HG02852 (cell line): ENCODE measurements around the gene MRPL21.
"Not testable (repeated sequence)": the region's sequence is repeated elsewhere in the genome, so short reads cannot be mapped to it uniquely, and the experiment has no call there.

Experiments
- ATAC-seq: cut with Tn5 transposase; IDR thresholded peaks from one replicate; pipeline ENCODE4 v1.9.1; 2021; ENCODE audit warnings: mild to moderate bottlenecking, moderate library complexity; ENCODE audit not compliant: unreplicated experiment

MRPL21 gene

DNA sequence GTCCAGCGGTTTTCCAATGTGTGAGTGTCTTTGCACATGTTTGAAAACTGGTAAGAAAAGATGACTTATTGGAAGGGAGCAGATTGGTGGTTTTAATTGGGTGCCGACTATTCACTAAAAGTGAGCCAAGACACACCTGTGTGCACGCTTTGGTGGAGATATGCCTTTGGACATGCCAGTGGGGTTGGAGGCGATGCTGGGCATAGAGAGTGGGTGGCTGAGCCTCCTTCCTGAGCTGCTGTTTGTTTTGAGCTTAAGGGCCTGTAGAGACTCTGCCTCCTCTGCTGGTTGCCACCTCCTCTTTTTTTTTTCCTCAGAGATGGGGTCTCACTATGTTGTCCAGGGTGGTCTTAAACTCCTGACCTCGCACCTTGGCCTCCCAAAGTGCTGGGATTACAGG is 9.6 kb upstream of the MRPL21 start:
- no peak for ATAC-seq

DNA sequence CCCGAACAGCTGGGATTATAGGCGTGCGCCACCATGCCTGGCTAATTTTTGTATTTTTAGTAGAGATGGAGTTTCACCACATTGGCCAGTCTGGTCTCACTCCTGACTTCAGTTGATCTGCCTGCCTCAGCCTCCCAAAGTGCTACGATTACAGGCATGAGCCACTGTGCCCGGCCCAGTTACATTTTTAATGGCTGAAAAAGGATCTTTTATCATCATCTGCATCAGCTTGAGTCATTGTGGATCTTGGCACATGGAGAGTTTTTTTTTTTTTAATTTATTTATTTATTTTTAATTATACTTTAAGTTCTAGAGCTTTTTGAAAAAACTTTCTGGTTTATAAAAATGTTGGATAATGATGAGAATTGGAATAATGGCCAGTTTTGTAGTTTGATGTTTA is 8.6 kb upstream of the MRPL21 start:
- no peak for ATAC-seq

DNA sequence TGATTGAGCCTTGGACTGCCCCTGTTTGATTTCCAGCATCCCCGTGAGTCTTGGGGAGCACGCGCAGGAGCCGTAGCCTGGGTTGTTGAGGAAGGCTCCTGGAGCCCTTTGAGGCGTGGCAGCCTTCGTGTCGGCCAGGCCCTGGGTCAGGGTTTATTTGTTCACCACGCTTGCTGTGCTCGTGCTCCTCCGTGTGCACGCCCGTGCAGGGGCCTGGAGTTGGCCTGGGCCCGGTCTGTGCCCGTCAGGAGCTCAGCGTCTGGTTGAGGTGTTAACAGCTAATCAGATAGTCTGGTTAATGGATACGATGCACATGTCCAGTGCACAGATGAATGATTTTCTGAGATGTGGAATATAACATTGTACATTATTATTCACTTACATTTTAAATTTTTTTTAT is 8.1 kb upstream of the MRPL21 start:
- no peak for ATAC-seq

DNA sequence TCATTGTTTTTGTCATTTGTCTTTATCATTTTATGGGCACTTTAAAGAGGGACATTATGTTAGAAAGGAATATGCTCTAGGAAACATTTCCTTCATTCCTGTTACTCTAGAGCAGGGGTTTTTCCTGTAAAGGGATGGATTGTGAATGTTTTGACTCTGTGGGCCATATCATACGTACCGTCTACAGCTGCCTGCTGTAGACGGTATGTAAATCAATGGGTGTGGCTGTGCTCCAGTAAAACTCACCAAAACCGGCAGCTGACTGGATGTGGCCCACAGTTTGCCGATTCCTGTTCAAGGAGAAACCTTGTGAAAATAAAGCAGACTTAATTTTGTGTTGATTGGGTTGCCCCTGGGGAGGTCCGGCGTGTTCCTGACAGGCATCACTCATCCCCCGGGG is 7.3 kb upstream of the MRPL21 start:
- ATAC-seq = no peak

DNA sequence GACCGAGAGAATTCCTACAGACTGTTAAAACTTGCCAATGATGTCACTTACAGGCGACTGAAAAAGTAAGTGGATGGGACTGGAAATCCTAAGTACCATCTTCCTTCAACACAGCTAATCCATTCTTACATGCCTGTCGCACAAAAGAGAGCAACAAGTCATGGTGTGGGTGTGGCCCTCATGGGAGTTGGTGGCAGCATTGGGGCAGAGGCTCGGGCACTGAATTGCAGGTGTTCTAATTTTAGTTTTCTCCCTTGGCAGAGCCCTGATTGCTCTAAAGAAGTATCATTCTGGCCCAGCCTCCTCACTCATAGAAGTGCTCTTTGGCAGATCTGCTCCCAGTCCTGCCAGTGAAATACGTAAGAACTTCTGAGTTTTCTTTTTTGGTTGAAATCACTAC is 4.6 kb upstream of the MRPL21 start:
- no peak for ATAC-seq

DNA sequence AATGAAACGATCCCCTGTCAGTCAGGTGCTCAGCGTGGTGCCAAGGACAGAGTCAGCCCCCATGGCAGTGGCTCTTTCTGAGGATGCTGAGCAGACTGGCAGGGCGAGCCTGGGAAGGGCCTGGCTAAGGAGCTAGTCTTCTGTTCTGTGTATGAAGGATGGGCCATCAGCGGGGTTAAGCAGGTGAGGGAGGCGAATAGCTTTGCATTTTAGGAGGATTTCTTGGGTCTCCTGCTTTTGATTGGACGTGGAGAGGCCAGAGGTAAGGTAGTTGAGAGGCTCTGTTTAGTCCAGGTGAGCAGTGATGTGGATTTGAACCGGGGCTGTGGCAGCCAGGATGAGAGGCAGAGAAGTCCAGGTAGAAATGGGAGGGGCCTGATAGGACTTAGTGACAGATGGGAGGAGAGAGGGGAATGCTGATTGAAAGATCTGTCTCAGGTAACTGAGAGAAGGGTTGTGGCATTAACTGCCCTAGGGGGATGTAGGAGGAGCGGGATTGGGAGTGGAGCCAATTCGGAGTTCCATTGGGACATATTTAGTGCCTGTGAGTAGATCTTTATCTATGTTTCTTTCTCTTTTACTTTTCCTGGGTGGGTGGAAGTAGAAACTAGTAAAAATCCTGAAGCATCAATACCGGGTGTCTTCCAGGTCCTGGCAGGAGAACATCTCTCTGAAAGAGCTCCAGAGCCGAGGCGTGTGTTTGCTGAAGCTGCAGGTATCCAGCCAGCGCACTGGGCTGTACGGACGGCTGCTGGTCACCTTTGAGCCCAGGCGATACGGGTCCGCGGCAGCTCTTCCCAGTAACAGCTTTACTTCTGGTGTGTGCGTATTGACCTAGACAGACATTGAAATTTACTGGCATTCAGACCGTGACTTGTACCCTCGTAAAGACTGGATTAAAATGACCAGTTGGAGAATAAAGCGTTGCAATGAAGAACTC is 2.1 kb upstream of the MRPL21 start:
- ATAC-seq = no peak

DNA sequence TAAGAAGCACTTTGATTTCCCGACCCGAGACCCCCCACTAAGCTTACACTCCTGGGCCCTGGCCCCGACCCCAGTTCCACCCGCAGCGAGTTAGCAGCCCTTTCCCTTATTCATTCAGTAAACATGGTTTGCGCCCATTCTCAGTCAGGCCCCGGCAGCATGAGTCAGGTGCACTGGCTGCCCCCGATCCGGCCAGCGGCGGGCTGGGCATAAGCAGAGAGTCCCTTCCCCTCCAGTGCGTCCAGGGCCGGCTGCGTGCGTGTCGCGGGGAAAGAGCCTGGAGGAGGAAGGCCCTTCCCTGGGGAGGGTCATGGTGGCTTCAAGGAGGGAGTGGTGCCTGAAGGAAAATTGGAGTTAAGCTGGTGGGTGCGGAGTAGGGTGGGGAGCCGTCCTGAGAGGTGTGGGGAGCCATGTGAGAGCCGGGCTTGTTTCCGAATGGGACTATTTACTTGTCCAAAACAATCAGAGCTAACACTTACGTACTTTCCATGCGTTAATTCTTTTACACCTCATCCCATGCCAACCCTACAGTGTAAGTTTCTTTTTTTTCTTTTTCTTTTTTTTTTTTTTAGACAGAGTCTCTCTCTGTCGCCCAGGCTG is 716 bp upstream of the MRPL21 start:
- peak; percentile 29 for ATAC-seq

DNA sequence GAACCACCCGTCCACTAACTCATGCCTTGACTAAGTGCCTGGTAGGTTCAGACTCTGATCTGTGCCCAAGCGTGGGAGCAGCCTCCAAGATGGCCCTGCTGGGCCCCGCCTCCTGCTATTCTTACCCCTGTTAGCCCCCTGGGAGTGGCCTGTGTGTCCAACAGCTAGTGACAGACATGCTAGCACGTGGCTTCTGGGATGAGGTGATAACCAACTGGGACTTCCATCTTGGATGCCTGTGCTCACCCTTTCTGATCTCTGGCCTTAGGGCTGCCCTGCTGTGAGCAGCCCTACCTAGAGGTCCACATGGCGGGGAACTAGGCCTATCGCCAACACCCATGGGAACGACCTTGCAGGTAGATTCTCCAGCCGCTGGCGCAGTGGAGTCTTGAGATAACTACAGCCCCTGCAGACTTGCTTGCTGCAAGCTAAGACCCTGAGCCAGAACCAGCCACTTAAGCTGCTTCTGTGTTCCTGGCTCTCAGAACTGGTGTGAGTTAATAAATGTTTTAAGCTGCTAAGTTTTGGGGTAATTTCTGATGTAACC is 2.7 kb downstream of the MRPL21 start:
- no peak for ATAC-seq

DNA sequence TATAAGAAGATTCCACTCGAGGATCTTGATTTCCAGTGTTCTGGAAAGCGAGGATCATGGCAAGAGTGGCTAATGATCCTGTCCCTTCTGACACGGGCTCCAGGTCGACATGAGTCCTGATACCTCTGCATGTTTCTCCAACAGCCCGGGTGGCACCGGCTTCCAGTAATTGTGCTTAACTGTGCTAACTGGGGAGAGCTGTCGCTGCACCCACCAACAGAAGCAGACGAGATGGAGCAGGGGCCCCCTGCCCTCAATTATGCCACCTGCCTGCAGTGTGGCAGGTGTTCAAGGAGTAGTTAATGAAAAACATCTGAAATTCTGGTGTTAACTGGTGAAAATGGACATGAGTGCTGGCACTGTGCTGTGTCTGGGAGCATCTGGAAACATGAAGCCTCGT is 6.2 kb downstream of the MRPL21 start:
- no peak for ATAC-seq

DNA sequence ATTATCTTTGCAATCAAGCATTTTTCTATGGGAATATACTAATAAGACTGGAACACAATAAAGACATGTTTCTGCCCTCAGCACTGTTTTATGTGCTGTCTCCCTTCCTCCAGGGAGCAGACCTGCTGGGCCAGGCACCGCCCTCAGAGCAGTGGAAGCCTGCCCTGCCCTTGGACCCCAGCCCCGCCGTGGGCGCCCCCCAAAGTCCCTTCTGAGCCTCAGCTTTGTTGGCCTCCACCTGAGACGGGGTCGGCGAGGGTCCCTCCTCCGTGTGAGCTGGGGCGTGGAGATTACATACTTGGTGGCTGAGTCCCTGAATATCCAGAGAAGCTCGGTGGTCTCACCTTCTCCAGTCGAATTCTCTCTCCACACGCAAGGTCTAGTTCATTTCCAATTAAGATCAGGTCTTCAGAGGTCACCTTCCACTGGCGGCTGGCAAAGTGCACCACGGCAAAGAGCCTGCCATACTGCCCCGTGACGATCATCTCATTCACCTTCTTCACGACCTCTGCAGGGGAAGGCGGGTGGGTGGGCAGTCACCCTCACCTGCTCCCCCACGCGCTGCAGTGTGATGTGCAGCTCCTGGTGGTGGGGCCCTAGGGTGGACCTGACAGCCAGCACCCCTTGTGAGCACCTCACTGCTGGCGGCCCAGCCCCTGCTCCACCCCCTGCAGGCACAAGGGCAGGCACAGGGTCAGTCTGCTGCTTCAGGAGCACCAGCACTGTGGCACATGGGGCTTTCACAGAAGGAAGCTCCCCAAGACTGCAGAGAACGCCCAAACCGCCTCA is 7.3 kb downstream of the MRPL21 start:
- no peak for ATAC-seq

DNA sequence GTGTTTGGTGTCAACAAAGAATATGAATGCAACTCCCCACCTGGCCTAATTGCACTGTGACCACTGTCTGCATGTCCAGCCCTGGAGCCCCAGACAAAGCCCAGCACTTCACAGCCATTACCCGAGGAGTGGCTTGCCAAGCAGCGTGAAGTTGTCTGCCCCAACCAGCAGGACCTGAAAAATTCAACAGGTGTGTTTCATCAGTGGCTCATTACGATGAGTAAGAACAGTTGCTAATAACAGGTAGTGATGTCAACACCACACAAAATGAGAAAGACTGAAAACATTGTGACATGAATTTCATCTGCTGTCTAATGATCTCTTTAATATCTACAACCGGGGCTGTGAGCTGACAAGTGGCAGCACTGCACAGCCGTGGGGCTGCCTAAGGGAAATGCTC is 10.3 kb downstream of the MRPL21 start:
- no peak for ATAC-seq

DNA sequence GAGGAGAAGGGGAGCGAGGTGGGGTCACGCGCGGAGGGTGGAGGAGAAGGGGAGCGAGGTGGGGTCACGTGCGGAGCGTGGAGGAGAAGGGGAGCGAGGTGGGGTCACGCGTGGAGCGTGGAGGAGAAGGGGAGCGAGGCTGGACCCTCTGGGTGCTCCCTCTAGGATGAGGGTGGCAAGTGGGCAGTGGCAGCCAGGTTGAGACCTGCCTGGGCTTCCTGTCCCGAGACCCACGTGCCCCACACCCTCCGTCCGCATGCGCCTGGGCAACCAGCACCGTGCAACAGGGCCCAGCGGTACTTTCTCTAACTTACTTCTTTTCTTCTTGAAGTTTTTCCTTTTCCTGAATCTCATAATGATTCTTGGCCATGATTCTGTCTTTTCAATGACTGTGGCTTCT is 11.1 kb downstream of the MRPL21 start:
- ATAC-seq = no peak

DNA sequence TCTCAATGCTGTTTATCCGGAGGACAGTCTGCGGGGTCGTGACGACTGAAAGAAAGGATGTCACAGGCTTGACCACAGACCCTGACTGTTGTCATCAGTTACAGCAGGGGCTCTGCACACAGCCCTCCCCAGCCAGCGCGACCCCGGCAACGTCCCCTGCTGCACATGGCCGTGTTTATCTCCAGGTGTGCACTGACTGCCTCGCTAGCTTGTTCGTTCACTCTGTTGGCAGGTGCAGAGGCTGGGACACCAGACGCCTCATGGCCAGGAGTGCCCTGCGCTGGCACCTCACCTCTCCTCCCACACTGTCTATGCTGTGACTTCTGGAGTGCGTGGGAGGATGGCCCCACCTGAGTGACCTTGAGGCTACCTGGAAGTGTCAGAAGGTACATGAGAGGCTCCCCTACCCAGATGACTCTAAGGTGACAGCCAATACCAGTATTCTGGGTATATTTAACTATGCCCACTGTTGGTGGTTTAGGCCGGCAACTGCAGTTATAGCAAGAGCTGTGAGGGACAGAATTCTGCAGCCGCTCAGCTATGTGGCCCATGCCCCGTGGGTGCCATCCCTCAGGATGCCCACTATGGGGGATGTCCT is 12.2 kb downstream of the MRPL21 start:
- no peak for ATAC-seq

DNA sequence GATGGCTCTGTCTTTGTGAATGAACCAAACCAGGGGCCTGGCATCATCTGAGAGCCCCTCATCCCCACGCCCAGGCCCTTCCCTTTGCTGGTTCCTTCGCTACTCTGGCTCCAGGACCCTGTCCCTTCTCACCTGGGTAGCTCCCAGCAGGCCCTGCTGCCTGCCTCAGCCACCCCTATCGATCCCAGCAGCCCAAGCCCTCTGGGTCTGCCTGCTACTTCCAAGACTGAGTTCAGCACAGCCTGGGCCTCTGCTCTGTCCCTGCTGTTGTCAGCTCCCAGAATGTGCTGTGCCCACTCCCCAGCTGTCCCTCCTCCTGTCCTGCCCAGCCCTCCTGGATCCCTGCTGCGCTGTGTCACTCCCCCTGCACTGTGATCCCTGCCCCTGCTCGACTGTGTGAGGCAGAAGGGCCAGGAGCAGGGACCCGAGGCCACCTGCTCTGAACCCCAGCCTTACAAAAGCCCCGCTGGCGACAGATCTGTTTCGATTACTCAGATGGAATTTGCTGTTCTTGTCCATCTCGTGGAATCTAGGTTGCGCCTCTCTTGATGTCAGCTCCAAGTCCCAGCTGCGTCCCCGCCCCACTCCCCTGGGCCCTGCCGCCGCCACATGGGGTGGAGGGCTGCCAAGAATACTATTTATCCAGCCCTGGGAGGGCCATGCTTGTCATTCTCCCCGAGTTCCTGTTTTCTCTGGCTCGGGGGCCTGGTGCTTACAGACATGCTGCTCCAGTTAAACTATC is 13.0 kb downstream of the MRPL21 start:
- ATAC-seq = no peak

DNA sequence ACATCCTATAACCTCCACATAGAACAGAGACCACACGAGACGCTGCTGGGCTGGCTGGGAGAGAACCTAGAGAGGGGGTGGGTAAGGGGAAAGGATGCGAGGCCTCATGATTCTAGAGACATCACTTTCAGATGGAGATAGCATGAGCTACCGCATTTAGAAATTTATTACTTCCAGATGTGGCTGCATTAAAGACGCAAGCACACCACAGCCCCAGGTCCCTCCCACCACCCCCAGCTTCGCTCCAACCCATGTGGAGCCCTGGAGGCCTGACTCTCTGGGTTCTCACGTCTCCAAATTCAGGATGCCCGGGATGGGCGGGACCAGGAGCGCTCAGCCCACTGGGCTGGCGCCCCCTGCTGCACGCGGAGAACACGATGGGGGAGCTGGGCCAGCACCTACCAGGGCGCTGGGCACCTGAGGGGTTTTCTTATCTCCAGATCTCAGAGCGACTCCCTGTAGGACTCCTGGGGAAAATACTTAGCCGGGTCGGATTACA is 13.6 kb downstream of the MRPL21 start:
- no peak for ATAC-seq

DNA sequence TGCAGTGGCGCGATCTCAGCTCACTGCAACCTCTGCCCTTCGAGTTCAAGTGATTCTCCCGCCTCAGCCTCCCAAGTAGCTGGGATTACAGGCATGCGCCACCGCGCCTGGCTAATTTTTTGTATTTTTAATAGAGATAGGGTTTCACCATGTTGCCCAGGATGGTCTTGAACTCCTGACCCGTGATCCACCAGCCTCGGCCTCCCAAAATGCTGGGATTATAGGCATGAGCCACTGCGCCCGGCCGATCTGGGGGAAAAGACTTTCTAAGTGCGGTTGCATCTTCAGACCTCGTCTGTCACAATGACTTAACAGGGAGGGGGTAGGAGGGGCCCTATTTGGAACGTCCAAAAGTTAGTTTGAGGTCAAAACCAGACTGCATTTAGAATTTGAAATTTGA is 18.8 kb downstream of the MRPL21 start:
- ATAC-seq = not testable (repeated sequence)

DNA sequence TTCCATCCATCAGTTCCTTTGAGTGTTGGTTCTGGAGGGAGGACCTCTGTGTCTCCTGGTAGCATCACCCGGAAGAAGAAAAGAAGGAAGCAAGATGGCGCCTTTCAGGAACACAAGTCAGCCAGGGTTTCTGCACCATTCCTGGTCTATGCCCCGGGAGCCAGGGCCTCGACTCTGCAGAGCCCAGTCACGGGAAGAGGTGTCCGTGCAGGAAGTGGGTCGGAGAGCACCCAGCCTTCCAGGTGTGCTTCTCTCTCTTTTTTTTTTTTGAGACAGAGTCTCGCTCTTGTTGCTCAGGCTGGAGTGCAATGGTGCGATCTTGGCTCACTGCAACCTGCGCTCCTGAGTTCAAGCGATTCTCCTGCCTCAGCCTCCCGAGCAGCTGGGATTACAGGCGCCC is 21.2 kb downstream of the MRPL21 start:
- no peak for ATAC-seq

DNA sequence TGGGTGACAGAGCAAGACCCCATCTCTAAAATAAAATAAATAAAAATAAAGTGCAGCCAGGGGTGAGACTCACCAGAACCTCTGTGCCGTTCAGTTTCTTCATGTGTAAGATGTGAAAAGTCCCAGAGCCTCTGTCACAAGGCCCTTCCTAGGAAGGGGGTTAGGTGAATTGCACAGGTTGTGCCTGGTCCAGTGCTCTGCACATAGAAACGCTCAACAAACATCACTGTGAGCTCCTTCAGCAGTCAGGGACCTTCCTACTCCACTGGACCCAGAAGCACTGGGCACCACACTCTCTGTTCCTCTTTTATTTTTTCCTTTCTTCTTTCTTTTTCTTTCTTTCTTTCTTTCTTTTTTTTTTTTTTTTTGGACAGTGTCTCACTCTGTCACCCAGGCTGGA is 22.3 kb downstream of the MRPL21 start:
- ATAC-seq = no peak

DNA sequence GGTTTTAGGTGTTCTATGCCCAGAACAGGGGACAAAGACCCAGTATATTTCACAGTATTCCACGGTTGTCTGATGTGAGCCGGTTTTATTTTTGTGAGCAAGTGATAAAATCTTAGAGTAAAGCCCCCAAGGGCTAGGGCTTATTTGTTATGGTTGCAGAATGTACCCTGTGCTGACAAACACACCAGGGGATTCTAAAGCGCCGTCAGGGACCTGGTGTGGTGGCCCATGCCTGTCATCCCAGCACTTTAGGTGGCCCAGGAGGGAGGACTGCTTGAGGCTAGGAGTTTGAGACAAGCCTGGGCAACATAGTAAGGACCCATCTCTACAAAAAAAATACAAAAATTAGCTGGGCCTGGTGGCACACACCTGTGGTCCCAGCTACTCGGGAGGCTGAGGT is 22.8 kb downstream of the MRPL21 start:
- no peak for ATAC-seq

DNA sequence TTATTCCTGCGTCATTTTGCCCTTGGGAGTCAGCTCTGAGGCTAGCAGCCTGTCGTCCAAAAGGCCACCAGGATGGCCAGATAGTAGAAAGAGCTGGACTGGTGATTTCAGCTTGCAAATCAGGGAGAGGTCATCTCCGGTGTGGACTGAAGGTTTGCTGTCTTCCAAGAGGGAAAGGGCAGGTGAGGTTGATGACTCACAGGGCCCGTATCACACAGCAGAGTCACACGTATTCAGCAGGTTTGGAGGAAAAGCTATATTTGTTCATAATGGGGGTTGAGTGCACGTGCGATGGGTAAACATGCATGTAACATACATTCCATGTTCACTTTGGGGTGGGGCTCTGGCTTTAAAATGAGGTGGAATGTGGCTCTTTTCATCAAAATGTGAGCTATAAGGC is 25.6 kb downstream of the MRPL21 start:
- no peak for ATAC-seq
